HPDE6-E6E7 (cell line): ENCODE measurements around the gene HELQ.
"Not testable (repeated sequence)": the region's sequence is repeated elsewhere in the genome, so short reads cannot be mapped to it uniquely, and the experiment has no call there.

Experiments
- DNase-seq: peaks from one replicate; pipeline ENCODE4 v3.0.0; 2011; ENCODE audit warnings: missing footprints; ENCODE audit errors: extremely low spot score

HELQ gene, protein sequence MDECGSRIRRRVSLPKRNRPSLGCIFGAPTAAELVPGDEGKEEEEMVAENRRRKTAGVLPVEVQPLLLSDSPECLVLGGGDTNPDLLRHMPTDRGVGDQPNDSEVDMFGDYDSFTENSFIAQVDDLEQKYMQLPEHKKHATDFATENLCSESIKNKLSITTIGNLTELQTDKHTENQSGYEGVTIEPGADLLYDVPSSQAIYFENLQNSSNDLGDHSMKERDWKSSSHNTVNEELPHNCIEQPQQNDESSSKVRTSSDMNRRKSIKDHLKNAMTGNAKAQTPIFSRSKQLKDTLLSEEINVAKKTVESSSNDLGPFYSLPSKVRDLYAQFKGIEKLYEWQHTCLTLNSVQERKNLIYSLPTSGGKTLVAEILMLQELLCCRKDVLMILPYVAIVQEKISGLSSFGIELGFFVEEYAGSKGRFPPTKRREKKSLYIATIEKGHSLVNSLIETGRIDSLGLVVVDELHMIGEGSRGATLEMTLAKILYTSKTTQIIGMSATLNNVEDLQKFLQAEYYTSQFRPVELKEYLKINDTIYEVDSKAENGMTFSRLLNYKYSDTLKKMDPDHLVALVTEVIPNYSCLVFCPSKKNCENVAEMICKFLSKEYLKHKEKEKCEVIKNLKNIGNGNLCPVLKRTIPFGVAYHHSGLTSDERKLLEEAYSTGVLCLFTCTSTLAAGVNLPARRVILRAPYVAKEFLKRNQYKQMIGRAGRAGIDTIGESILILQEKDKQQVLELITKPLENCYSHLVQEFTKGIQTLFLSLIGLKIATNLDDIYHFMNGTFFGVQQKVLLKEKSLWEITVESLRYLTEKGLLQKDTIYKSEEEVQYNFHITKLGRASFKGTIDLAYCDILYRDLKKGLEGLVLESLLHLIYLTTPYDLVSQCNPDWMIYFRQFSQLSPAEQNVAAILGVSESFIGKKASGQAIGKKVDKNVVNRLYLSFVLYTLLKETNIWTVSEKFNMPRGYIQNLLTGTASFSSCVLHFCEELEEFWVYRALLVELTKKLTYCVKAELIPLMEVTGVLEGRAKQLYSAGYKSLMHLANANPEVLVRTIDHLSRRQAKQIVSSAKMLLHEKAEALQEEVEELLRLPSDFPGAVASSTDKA

DNA sequence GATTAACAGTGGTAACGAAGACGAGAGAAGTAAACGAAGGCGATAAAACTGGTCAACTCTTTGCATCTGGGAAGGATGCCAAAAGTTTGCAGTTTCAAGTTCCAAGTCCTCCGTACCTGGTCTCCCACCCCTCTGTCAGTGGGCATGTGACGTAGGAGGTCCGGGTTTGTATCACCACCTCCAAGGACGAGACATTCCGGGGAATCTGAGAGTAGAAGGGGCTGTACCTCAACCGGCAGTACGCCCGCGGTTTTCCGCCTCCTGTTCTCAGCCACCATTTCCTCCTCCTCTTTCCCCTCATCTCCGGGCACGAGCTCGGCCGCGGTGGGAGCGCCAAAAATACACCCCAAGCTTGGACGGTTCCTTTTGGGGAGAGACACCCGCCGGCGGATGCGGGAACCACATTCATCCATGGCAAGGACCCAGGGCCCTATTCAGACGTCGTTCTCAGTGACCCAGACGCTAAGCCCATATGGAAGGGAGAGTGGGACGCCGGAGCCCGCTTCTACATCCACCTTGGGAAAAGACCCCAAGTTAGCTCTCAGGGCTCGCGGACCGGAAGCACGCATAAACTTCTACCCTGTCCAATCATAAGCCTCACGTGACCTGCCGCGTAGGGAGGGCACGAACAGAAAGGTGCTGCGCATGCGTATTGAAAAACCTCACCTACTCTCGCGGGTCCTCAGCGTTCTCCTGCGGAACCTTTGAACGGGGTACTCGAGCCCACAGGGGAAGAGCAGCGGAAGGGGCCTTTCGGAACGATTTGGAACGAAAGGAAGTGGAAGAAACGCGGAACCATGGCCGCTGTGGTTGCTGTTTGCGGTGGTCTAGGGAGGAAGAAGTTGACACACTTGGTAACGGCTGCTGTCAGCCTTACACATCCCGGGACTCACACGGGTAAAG is at the start of gene HELQ, which contains the start of gene MRPS18C:
Gene HELQ, minus strand, starts transcription at position 543 of the 903 bp plus-strand sequence. Its CDS starts 130 bp downstream, at position 413.
Gene MRPS18C, plus strand, starts transcription at position 778 of the 903 bp plus-strand sequence. Its CDS starts 20 bp downstream, at position 798.
- peak; percentile 98 for DNase-seq

DNA sequence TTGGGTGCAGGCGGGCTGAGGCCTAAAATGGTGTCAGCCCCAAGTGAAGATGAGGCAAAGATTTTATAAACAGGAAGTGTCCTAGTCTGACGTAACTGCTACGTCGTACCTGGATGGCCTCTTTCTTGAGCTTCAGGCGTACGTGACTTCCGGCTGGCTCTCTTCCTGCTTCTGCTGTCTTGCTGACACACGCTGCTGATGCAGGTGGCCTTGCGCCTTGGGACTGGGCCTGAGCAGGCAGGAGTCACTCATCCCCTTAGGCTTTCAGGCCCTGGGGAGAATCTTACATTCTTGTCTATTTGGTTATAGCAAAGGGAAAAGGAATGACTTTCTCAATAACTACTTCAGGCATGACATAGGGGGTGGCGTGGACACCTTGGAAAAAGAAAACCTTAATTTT is 49.4 kb upstream of the HELQ start:
- DNase-seq: no peak

DNA sequence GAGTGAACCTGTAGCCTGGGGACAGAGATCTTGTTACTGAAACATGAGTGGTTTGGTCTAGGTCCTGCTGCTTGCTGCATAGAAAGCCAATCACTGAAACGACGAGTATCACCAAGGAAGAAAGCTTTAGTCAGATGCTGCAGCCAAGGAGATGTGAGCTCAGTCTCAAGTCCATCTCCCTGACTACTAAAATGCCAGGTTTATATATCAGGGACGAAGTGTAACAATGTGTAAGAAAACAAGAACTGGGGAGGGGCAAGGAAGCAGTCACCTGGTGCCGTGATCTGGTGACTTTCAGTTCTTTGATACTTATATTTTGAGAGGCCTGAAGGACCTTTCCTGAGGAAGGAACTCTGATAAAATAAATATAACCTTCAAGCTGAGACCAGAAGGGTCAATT is 48.9 kb upstream of the HELQ start:
- no peak for DNase-seq

DNA sequence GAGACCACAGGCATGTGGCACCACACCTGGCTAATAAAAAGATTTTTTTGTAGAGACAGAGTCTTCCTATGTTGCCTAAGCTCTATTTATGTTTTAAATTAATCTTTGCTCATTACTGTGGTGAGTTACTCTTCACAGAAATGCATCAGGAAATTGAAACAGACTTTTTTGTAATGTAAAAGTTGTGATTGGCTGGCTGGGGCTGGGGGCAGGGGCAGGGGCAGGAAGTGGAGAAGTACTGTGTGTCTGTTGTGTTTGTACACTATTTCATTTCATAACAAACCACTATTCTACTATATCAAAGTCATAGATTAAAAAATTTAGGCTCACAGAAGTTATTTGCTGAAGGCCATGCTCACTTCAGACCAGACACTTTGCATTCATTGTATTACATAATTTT is 48.4 kb upstream of the HELQ start:
- no peak for DNase-seq

DNA sequence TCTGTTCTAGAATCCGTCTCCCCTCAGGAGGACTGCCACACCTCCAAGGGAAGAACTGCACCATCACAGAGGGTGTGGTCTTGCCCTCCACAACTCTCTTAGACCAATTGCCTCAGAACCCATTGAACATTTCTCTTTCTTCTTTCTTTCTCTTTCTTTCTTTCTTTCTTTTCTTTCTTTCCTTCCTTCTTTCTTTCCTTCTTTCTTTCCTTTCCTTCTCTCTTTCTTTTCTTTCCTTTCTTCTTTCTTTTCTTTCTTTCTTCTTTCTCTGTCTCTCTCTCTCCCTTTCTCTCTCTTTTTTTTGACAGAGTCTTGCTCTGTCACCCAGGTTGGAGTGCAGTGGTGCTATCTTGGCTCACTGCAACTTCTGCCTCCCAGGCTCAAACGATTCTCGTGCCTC is 46.0 kb upstream of the HELQ start:
- DNase-seq: not testable (repeated sequence)

DNA sequence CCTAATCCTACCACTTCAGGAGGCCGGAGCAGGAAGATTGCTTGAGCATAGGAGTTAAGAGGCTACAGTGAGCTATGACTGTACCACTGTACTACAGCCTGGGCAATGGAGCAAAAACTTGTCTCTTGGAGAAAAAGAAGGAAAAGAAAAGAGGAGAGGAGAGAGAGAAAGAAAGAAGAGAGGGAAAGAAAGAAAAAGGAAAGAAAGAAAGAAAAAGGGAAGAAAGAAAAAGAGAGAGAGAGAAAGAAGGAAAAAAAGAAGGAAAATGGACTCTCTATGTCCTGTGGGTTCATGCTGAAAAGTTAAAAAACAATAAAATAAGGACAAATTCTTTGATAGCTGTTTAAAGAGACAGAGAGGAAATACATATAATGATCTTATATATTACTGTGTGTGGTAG is 42.6 kb upstream of the HELQ start:
- DNase-seq: no peak

DNA sequence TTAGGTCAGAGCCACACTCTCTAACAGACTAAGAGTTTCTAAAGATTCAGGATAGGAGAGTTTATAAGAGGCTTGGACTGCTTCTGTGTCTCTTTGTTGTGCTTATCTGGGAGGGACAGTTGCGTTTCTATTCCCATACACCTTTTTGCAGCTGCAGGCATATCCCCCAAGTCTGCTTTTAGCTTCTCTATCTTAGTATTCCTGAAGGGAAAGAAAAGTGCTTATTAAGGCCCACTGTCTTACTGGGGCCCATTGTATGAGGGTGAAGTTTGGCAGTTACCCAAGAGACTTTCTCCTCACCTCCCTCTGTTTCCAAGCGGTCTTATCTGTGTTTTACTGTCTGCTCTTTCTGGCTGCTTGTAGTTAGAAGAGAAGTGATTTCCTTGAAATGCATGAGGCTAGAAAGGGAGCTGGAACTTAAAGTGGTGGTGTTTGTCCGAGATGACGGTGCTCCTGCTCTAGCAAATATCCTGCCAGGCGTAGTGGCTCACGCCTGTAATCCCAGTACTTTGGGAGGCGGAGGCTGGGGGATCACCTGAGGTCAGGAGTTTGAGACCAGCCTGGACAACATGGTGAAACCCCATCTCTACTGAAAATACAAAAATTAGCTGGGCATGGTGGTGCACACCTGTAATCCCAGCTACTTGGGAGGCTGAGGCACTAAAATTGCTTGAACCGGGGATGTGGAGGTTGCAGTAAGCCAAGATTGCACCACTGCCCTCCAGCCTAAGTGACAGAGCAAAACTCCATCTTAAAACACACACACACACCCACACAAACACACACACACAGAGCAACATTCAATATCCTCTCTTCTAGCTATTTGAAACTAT is 40.7 kb upstream of the HELQ start:
- not testable (repeated sequence) for DNase-seq

DNA sequence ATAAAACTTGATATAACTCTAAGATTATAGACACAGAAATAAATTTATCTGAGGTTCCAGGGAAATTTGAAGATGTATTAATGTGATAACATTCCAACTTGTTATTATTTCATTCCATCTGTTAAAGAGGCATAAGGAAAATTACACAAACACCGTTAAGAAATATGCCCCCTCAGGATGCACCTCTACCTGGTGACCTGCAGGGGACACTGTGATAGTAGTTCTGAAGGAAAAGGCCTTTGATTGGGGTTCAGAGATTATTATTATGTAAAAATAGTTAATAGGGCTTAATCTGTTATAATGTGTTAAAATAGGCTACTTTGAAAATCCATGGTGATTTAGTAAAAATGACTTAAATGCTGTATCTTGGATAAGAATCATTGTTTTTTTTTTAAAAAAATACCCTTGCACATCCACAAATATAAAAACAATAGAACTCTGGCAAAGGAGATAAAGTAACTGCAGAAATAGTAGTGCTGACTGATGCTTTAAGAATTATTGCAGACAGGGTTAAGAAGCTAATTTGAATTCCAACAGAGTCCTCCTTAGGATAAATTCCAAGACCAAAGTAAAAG is 35.3 kb upstream of the HELQ start:
- DNase-seq: peak; percentile 48

DNA sequence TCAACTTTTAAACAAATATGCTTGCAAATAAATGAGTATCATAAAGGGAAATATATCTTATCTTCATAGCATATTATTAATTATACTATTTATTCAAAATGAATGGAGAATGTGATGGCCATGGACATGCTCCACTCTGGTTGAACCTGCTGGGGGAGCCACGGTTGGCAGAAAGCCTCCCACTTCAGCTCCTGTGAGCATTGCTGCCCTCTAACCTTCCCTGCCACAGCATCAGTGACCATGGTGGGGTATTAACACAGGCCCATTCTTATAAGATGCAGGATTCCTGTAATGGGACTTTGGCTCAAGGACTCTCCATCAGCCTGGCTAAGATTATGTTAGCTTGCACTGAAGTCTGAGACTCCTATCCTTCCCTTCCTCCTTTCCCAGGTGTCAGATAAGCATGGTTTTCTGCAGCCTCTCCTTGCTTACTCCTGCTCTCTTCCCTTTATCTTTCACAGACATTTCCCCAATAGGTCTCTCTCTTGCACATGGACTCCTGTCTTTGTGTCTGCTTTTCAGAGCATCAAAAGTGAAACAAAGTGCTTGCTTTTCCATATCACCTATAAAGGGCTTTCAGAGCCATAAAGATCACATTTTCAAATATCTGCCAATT is 34.2 kb upstream of the HELQ start:
- no peak for DNase-seq

DNA sequence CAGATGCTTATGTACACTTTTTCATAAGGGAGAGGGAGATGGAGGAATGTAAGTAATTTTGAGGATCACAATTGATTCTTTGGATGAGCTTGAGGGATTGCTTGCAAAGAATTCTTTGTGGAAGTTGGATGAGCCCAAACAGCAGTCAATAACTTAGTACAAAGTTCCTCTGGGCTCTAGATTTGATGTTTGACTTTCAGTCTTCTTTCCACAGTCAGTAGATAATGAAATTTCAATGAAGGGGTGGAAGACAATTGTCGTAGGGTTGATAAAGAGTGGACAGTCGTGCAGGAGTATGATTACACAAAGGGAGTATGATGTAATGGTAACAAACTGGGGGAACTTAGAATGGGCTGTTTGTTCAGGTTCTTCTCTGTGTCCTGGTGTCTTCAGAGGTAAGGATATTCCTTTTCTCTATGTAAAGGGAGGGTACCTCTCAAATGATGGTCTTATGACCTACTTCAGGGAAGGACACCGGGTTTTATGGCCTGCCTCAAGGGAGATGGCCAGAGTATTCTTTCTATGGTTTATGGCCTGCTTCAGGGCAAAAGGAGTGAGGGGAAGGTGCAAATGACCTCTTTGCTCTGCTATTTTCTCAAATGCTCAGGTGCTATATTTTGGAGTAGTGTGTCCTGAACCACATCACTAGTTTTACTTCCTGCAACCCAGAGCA is 31.0 kb upstream of the HELQ start:
- DNase-seq: no peak

DNA sequence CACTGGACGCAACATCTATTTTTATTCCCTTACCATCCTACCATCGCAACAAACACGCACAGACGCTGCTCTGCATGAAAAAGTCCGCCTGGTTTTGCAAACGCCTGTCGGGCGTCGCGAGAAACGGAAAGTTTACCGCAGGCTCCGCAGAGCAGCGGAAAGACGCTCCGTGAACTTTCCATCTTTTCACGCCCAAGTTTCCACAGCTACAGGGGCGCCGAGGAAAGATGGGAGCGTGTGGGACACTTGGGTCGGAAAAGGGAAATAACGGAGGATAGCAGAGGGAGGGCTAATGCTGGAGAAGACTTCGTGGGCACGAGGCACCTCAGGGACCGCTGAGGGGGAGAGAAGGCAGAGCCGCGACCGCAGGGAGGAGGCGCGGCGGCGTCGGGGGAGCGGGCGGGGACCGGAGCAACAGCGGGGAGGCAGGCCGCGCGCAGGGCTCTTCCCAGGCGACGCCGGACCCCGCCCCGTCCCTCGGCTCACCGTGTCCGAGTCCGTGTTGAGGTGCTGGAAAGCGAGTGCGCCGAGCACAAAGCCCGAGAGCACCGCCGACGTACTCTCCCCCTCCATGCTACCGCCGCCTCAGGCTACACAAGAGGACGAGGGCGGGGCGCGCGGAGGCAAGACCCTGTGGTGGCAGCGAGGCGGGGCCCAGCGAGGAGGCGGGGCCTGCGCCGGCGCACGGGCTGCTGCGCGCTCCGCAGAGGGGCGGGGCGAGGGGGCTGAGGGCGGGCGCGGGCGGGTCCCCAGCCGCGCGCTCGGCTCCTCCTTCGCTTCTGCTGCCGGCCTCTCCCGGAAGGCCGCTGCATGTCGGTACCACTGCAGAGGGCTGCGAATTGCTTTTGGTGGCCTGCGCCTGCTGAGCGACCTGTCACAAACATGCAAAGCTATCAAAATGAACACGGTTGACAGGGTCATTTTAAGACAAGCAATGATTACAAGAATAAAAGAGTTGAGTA is 29.2 kb upstream of the HELQ start, which contains the start of gene ABRAXAS1:
Gene ABRAXAS1, minus strand, starts transcription at position 601 of the 962 bp plus-strand sequence. Its CDS starts 28 bp downstream, at position 573.
- peak; percentile 95 for DNase-seq

DNA sequence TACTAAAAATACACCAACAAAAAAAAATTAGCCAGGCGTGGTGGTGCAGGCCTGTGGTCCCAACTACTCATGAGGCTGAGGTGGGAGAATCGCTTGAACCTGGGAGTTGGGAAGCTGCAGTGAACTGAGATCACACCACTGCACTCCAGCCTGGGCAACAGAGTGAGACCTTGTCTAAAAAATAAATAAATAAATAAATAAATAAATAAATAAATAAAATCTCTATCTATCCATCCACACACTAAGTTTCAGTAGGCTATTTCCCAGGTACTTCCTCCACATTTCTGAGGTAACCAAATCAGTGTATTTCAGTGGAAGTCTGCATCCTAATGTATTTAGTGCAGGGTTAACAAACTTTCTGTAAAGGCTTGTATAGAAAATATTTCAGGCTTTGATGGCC is 18.3 kb upstream of the HELQ start:
- no peak for DNase-seq

DNA sequence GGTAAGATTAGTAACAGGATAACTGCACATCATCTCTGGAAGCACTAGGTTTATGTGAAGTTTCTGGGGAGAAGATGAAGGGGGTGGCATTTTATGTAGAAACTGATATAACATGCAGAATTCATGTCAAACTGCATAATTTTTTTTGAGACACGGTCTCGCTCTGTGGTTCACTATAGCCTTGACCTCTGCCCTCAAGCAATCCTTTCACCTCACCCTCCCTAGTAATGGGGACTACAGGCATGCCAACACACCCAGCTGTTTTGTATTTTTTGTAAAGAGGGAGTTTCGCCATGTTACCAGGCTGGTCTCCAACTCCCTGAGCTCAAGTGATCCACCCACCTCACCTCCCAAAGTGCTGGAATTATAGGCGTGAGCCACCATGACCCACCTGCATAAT is 17.8 kb upstream of the HELQ start:
- no peak for DNase-seq

DNA sequence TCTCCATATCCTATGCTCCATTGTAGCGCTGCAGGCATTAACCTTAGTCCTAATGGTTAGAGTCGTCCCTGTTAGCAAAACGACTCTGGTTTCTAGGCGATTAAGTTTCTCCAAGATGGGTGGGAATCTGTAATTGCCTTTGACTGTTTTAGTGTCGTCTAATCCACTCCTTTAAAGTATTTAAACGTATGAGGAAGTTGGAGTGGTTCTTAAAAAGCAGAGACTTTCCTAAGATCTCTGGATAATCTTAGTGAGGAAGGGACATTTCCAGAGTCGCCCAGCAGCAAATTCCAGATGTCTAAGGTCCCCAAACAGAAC is 520 bp upstream of the HELQ start:
- no peak for DNase-seq

DNA sequence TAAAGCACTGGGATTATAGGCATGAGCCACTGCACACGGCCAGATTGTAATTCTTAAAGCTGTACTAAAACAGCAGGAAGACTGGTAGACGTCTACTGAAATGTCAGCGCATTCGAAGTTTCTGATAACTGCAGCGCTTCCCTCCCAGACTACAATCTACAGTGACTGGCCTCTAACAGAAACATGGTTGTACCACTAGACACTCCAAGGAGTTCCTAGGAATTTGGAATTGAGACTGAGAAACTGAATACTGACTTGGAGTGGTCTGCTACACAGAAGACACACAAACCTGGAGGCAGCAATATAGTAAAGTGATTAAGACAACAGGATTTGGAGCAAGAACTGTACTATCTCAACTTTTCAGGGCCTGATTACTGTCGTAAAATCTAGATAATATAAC is 937 bp downstream of the HELQ start:
- DNase-seq: no peak

DNA sequence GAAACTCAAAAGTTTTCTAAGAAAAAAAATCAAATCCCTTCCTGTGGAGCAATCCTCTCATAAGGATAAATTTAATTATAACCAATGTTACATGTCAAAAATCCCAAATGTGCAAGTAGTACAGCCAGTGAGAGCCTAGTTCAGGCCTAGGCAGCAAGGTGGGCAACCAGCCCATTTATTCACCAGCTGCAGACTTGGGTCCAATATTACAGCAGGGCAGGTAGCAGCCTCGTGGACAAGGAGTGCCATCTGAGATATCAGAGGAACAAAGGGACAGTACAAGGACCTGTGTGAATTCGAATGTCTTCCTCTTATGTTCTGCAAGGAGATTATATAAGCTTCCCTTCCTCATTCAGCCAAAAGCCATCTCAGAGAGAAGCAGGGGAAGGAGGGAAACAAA is 6.6 kb downstream of the HELQ start:
- no peak for DNase-seq

DNA sequence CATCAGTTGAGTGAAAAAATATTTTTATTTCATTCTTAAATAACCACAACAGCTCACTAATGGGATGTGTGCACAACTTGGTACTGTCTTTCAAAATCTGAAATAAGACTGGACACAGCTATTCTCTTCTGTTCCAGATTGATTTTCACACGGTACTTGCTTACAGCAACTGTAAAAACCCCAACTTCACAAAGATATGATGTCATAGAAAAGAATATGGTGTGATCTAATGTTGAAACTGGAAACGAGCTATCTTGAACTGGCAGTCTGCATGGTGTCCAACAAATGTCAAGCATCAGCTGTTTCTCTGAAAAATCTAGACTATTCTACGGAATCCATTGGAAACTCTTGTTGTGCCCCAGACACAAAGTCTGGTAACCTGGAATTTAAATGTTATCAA is 14.7 kb downstream of the HELQ start:
- no peak for DNase-seq
